PFSK-1 (cell line): ENCODE measurements around the gene GNG13.

Source experiments
- FOXP2 ChIP-seq: optimal IDR thresholded peaks from 2 replicates; pipeline ENCODE3; 2011; ENCODE audit warnings: borderline replicate concordance, control low read depth, inconsistent platforms; ENCODE audit not compliant: insufficient read depth; ENCODE audit errors: extremely low read length, extremely low read depth
- POLR2AphosphoS5 ChIP-seq: IDR thresholded peaks from 2 replicates; pipeline ENCODE4 v1.6.1; 2012; ENCODE audit warnings: low read depth, mild to moderate bottlenecking, control low read depth, low read length, moderate library complexity
- SIN3A ChIP-seq: IDR thresholded peaks from 2 replicates; pipeline ENCODE4 v1.6.1; 2012; ENCODE audit warnings: mild to moderate bottlenecking, low read length, moderate library complexity, borderline replicate concordance; ENCODE audit not compliant: insufficient read depth
- TAF1 ChIP-seq: IDR thresholded peaks from 2 replicates; pipeline ENCODE4 v1.6.1; 2012; ENCODE audit warnings: low read length, control low read depth, borderline replicate concordance; ENCODE audit not compliant: insufficient read depth
- TF ChIP-seq, protein P1 (sequence below), 2 experiments: IDR thresholded peaks; 2 replicates each; pipeline versions ENCODE4 v1.6.1 to v1.8.0; 2011 to 2012; ENCODE audit warnings: low read depth in 2 of 2, low read length in 2 of 2, control low read depth in 1 of 2, inconsistent platforms in 1 of 2, mild to moderate bottlenecking in 1 of 2, moderate library complexity in 1 of 2; ENCODE audit not compliant: insufficient read depth in 1 of 2

GNG13 gene

DNA sequence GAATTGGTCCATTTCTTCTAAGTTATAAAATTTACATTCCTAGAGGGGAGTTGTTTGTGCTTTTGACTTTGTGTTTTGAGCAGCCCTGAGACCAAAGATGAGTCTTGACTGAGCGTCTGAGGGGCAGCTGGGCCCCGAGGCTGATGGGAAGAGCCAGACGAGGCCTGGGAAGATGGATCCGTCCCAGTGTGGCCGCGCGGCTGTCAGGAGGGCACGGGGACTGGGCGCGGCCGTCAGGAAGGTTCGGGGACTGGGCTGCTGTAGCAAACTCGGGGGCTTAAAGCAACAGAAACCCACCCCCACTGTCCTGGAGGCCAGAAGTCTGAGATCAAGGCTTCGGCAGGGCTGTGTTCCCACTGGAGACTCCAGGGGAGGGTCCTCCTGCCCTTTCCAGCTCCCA is 38.2 kb upstream of the GNG13 start:
- no peak for TF ChIP-seq TAF1
- no peak for TF ChIP-seq POLR2AphosphoS5
- no peak for TF ChIP-seq FOXP2

DNA sequence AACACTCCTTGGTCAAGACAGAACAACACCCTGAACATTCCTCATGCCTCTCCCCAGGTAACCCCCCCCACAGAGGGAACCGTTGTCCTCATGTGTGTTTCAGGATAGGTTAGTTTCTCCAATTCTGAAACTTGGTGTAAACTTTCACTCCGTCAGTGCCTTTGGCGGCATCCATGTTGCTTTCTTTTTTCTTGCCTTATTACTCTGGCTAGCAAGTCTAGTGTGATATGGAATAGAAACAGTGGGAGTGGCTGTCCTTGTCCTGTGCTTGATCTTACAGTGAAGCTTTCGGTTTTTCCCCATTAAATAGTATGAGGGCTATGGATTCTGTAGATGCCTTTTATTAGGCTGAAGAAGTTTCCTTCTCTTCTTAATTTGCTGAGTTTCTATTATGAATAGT is 35.7 kb upstream of the GNG13 start:
- TF ChIP-seq FOXP2 (no peak), SIN3A (no peak), POLR2AphosphoS5 (no peak), TAF1 (no peak)
- TF ChIP-seq, protein P1, sequence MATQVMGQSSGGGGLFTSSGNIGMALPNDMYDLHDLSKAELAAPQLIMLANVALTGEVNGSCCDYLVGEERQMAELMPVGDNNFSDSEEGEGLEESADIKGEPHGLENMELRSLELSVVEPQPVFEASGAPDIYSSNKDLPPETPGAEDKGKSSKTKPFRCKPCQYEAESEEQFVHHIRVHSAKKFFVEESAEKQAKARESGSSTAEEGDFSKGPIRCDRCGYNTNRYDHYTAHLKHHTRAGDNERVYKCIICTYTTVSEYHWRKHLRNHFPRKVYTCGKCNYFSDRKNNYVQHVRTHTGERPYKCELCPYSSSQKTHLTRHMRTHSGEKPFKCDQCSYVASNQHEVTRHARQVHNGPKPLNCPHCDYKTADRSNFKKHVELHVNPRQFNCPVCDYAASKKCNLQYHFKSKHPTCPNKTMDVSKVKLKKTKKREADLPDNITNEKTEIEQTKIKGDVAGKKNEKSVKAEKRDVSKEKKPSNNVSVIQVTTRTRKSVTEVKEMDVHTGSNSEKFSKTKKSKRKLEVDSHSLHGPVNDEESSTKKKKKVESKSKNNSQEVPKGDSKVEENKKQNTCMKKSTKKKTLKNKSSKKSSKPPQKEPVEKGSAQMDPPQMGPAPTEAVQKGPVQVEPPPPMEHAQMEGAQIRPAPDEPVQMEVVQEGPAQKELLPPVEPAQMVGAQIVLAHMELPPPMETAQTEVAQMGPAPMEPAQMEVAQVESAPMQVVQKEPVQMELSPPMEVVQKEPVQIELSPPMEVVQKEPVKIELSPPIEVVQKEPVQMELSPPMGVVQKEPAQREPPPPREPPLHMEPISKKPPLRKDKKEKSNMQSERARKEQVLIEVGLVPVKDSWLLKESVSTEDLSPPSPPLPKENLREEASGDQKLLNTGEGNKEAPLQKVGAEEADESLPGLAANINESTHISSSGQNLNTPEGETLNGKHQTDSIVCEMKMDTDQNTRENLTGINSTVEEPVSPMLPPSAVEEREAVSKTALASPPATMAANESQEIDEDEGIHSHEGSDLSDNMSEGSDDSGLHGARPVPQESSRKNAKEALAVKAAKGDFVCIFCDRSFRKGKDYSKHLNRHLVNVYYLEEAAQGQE (IDR thresholded peaks at IDR 0.05; ENCODE audit: insufficient read depth in 1 of 2, low read depth in 2 of 2, low read length in 2 of 2) = no peak

DNA sequence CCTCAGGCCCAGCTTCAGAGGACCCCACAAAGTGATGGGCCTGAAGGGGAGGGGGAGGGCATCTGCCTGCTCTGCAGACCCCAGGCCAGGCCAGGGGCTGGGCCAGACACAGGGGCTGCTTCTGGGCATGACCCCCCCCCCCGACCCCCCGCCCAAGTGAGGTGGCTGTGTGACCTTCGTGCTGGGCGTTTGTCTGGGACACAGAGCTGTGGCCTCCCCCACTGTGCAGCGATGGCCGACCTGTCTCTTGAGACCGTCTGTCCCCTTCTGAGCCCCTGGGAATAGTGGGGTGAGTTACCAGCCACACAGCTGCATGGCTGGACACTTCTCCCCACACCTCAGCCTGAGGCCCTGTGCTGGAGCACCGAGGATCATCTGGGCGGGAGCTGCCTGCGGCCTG is 34.8 kb upstream of the GNG13 start:
- TF ChIP-seq POLR2AphosphoS5 (no peak), FOXP2 (no peak), TAF1 (no peak), SIN3A (no peak)
- TF ChIP-seq, protein P1 (IDR thresholded peaks at IDR 0.05; ENCODE audit: insufficient read depth in 1 of 2, low read depth in 2 of 2, low read length in 2 of 2) = no peak

DNA sequence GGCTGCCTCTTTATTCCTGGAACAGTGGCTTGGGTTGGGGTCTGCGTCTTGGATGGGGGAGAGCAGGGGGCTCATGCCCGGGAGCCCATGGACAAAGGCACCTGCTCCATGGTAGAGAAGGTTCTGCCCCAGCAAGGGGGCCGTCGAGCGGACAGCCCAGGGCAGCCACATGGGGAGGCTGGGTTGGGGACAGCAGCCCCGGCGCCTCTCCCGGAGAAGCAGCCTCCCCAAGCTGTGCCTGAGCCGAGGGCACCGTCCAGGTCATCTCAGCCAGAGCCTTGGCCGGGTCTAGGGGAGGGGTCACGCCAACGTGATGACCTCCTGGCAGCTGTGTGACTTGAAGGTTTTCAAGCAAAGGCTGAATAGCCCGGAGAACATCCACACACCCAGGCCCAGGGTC is 32.9 kb upstream of the GNG13 start:
- no peak for TF ChIP-seq POLR2AphosphoS5
- no peak for TF ChIP-seq SIN3A
- no peak for TF ChIP-seq TAF1

DNA sequence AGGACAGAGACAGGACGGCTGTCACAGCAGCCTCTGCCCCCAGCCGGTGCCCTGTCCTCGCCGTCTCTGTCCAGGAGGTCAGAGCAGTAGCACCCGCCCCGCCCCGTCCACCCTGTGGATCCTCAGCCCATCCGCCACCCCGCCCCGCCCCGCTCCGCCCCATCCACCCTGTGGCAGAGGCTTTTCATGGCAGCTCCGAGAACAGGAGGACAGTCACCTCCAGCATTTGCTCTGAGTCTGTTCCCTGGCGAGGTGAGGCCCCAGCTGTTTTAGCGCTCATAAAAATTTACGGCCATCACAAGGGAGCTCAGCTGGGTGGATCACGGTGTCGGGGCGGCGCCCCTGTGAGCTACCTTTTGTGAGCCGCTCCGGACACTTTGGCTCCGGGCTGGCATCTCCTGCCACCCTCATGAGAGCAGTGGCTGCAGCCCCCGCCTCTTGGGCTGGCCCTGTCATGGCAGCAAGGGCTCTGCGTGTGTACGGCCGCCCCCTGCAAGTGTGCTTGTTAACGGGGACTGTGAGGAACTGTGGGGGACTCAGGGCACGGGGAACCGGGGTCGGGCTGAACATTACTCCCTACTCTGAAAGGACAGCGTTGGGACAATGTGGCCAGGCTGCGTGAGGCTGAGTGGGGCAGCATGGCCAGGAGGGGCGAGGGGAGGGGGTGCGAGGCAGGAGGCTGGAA is 32.3 kb upstream of the GNG13 start:
- TF ChIP-seq SIN3A = no peak
- no peak for TF ChIP-seq FOXP2
- no peak for TF ChIP-seq TAF1
- TF ChIP-seq POLR2AphosphoS5 = no peak
- TF ChIP-seq, protein P1 (IDR thresholded peaks at IDR 0.05; ENCODE audit: insufficient read depth in 1 of 2, low read depth in 2 of 2, low read length in 2 of 2) = no peak

DNA sequence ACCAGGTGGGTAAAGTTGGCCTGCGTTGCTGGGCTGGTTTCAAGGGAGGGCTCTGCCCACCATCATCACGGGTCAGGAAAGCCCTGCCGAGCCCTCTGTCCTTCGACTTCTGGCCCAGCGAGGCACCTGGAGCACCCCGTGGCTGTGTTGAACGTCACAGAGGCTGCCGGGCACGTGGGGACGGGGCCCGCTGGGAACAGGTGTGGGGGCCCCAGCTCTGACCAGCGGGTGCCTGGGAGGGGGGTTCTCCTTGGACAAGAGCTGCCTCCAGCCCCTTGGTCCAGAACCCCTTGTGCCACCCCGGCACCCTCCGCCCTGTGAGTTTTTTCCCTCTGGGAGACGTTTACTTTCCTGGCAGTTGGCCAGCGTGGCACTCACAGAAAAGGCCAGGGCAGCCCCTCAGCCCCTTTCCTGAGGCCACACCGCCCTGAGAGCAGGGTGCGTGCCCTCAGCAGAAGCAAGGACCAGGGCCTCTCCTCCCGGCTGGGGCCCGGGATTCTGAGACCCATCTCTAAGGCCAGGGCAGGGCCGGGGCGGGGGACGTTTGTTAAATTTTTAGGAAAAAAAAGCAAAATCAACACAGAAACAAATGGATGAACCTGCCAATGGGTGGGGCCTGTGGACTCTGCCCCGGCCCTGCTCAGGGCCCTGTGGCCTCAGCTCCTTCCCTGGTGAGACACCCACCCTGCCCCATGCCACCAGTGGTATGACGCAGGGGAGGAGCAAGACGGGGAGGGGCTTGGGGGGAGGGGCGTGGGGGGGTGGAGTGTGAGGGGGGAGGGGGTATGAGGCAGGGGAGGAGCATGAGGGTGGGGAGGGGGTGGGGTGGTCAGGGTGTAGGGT is 31.3 kb upstream of the GNG13 start:
- TF ChIP-seq, protein P1 (IDR thresholded peaks at IDR 0.05; ENCODE audit: insufficient read depth in 1 of 2, low read depth in 2 of 2, low read length in 2 of 2) = no peak
- no peak for TF ChIP-seq FOXP2
- no peak for TF ChIP-seq POLR2AphosphoS5
- no peak for TF ChIP-seq SIN3A
- TF ChIP-seq TAF1 = no peak
